CD4-positive, alpha-beta T cell (primary cell): ENCODE measurements around the gene OSBPL5. TPM values are rescaled to one million over a fixed set of nuclear protein-coding genes. Genes with fewer than 3 reads are reported as not detected.

ENCODE experiments used
- ATAC-seq: fragments of 200-7000 bp; cut with Tn5 transposase; one replicate; pipeline ENCODE4 v1.10.0; 2022; ENCODE audit warnings: mild to moderate bottlenecking; ENCODE audit not compliant: poor library complexity
- CTCF ChIA-PET: fragments of 350-600 bp; sonication (Branson Sonifier 250); formaldehyde crosslinking; loops from one replicate; lab custom pipeline; 2021; ENCODE audit warnings: antibody characterized with exemption, inconsistent platforms; lab: Charles Lee
- POLR2A ChIA-PET: fragments of 350-600 bp; sonication (Branson Sonifier 250); formaldehyde crosslinking; loops from one replicate; lab custom pipeline; 2021; ENCODE audit warnings: antibody characterized with exemption, inconsistent platforms; lab: Charles Lee
- DNase-seq, 14 experiments: peaks; one replicate each; pipeline ENCODE4 v3.0.0-alpha.2; 2013 to 2020; ENCODE audit warnings: mixed read lengths in 2 of 14
- H3K27ac ChIP-seq, 2 donors: one replicate each; pipeline versions ENCODE4 v1.5.1 to v1.7.0; 2013; ENCODE audit warnings: low read length in 2 of 2, low read depth in 1 of 2, mild to moderate bottlenecking in 1 of 2
- H3K27me3 ChIP-seq, 2 experiments: 1 replicate in 1 of 2; 2 replicates in 1 of 2; pipeline versions ENCODE4 v1.6.1 to v1.7.0; 2013; ENCODE audit warnings: low read length in 2 of 2, control low read depth in 1 of 2, mild to moderate bottlenecking in 1 of 2, moderate library complexity in 1 of 2; ENCODE audit not compliant: insufficient read depth in 2 of 2, control insufficient read depth in 1 of 2
- H3K36me3 ChIP-seq: one replicate; pipeline ENCODE4 v1.6.1; 2013; ENCODE audit warnings: low read length, control low read depth; ENCODE audit not compliant: insufficient read depth
- H3K4me1 ChIP-seq: one replicate; pipeline ENCODE4 v1.6.1; 2013; ENCODE audit warnings: low read length, control low read depth; ENCODE audit not compliant: insufficient read depth
- H3K4me3 ChIP-seq: one replicate; pipeline ENCODE4 v1.5.1; 2013; ENCODE audit warnings: mild to moderate bottlenecking, low read length, moderate library complexity
- H3K9me3 ChIP-seq, 2 experiments: 1 replicate in 1 of 2; 2 replicates in 1 of 2; pipeline versions ENCODE4 v1.6.1 to v1.7.0; 2013; ENCODE audit warnings: low read length in 2 of 2, mild to moderate bottlenecking in 2 of 2, control low read depth in 1 of 2, moderate library complexity in 1 of 2; ENCODE audit not compliant: control insufficient read depth in 1 of 2, insufficient read depth in 1 of 2
- H3K27ac Mint-ChIP-seq: one replicate; pipeline ENCODE4 v1.8.0; 2020; ENCODE audit warnings: mixed read lengths
- H3K27me3 Mint-ChIP-seq: one replicate; pipeline ENCODE4 v1.8.0; 2021; ENCODE audit warnings: mixed read lengths
- H3K36me3 Mint-ChIP-seq: one replicate; pipeline ENCODE4 v1.8.0; 2021; ENCODE audit warnings: low read depth, mixed read lengths
- H3K4me1 Mint-ChIP-seq: one replicate; pipeline ENCODE4 v1.8.0; 2021; ENCODE audit warnings: low read depth, mixed read lengths
- H3K4me3 Mint-ChIP-seq: one replicate; pipeline ENCODE4 v1.8.0; 2020; ENCODE audit warnings: mild to moderate bottlenecking, mixed read lengths
- H3K9me3 Mint-ChIP-seq: one replicate; pipeline ENCODE4 v1.8.0; 2020; ENCODE audit warnings: mixed read lengths
- intact Hi-C, 2 experiments: fragments of 100-400 bp; cut with DNase I in 1 of 2; cut with micrococcal nuclease in 1 of 2; formaldehyde crosslinking; loops; one replicate each; pipeline versions ENCODE4 v1.15.1 to v1.9.0; 2023 to 2025; cut with DNase I, micrococcal nuclease
- total RNA-seq, 174 experiments: library from RNA in 2 of 174; stranded (reverse) in 2 of 174; gene quantifications; one replicate each; pipeline ENCODE4 v1.2.3 and lab custom pipeline; 2021 to 2026
- TF ChIP-seq, protein P1 (sequence below): fragments of 200-600 bp; IDR thresholded peaks from one replicate; pipeline ENCODE4 v1.8.0; 2022; ENCODE audit warnings: antibody characterized with exemption, mild to moderate bottlenecking

The OSBPL5 gene
- total RNA-seq, 2 experiments from 2014 or later: 6.7 to 9.1 TPM

- CTCF ChIA-PET: no interaction called here
- H3K27ac ChIP-seq: no peak overlapping the region
- no peaks in the 10 kb centered on the region for H3K4me1 ChIP-seq
- no peaks in the 10 kb centered on the region for H3K4me1 Mint-ChIP-seq
- H3K4me3 ChIP-seq: no peak overlapping the region
- H3K36me3 Mint-ChIP-seq: no peaks in the 10 kb centered on the region
- H3K27ac Mint-ChIP-seq: no peak overlapping the region
- H3K9me3 Mint-ChIP-seq: no peaks in the 10 kb centered on the region
- no peaks in the 10 kb centered on the region for H3K27me3 Mint-ChIP-seq
- DNase-seq: peak in 2 of 14 experiments; percentile 0 to 2
- POLR2A ChIA-PET: no interaction called here
- no peak for ATAC-seq
- no peaks in the 10 kb centered on the region for H3K27me3 ChIP-seq
- TF ChIP-seq, protein P1, sequence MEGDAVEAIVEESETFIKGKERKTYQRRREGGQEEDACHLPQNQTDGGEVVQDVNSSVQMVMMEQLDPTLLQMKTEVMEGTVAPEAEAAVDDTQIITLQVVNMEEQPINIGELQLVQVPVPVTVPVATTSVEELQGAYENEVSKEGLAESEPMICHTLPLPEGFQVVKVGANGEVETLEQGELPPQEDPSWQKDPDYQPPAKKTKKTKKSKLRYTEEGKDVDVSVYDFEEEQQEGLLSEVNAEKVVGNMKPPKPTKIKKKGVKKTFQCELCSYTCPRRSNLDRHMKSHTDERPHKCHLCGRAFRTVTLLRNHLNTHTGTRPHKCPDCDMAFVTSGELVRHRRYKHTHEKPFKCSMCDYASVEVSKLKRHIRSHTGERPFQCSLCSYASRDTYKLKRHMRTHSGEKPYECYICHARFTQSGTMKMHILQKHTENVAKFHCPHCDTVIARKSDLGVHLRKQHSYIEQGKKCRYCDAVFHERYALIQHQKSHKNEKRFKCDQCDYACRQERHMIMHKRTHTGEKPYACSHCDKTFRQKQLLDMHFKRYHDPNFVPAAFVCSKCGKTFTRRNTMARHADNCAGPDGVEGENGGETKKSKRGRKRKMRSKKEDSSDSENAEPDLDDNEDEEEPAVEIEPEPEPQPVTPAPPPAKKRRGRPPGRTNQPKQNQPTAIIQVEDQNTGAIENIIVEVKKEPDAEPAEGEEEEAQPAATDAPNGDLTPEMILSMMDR: no peak
- H3K36me3 ChIP-seq: no peaks in the 10 kb centered on the region
- no peaks in the 10 kb centered on the region for H3K9me3 ChIP-seq
- no peak overlapping the region for H3K4me3 Mint-ChIP-seq
- intact Hi-C loops: loop anchor here in 1 of 2 experiments (5.0 kb wide), 1 partner anchor 53 kb away; no protein-coding TSS in a partner anchor
Observed at GRCh38 chr11:3129591-3130268, 35.4 kb downstream of the OSBPL5 start.

GRCh38 chr11:3129181-3129590 lies 35.9 kb downstream of the OSBPL5 start:
- no peaks in the 10 kb centered on the region for H3K36me3 Mint-ChIP-seq
- no peaks in the 10 kb centered on the region for H3K4me1 Mint-ChIP-seq
- TF ChIP-seq, protein P1: no peak
- no peak for ATAC-seq
- H3K9me3 ChIP-seq: no peaks in the 10 kb centered on the region
- no peak overlapping the region for H3K27ac Mint-ChIP-seq
- no peak overlapping the region for H3K4me3 ChIP-seq
- H3K4me1 ChIP-seq: peaks cover 4% of the 10 kb centered on the region
- H3K27me3 Mint-ChIP-seq: no peaks in the 10 kb centered on the region
- no peaks in the 10 kb centered on the region for H3K27me3 ChIP-seq
- no peak for DNase-seq
- ChIA-PET CTCF (no interaction called here), POLR2A (no interaction called here)
- intact Hi-C loops: no loop called here
- no peak overlapping the region for H3K4me3 Mint-ChIP-seq
- H3K9me3 Mint-ChIP-seq: no peaks in the 10 kb centered on the region
- no peaks in the 10 kb centered on the region for H3K36me3 ChIP-seq
- H3K27ac ChIP-seq: no peak overlapping the region

- TF ChIP-seq, protein P1: no peak
- Histone ChIP-seq H3K4me3 (no peak overlapping the region), H3K4me1 (peaks cover 4% of the 10 kb centered on the region), H3K9me3 (no peaks in the 10 kb centered on the region), H3K27me3 (no peaks in the 10 kb centered on the region), H3K36me3 (no peaks in the 10 kb centered on the region), H3K27ac (no peak overlapping the region)
- Mint-ChIP-seq H3K36me3 (no peaks in the 10 kb centered on the region), H3K9me3 (no peaks in the 10 kb centered on the region), H3K27ac (no peak overlapping the region), H3K4me3 (no peak overlapping the region), H3K4me1 (no peaks in the 10 kb centered on the region), H3K27me3 (no peaks in the 10 kb centered on the region)
- DNase-seq: no peak
- intact Hi-C loops: no loop called here
- ChIA-PET CTCF (no interaction called here), POLR2A (no interaction called here)
- ATAC-seq: no peak
Observed at GRCh38 chr11:3128356-3129180, 36.5 kb downstream of the OSBPL5 start.
